HepG2 (cell line): ENCODE data around the gene NECAB2. TPM values are rescaled to one million over a fixed set of nuclear protein-coding genes. Genes with fewer than 3 reads are reported as not detected.

Experiments
- ATAC-seq: fragments of 200-7000 bp; cut with Tn5 transposase; 3 replicates; pipeline ENCODE4 v1.9.1; 2020; ENCODE audit warnings: mild to moderate bottlenecking, moderate library complexity
- BruUV-seq: library from RNA; stranded (reverse); fragments of 400-500 nt; replicated peaks from 2 replicates; lab custom pipeline; 2021; lab: Mats Ljungman, UMichigan
- CTCF ChIA-PET: fragments of 300-600 bp; formaldehyde crosslinking; extraction: SDS; loops from one replicate; lab custom pipeline; 2021; ENCODE audit warnings: low total read pairs, inconsistent platforms, low intra/inter-chr PET ratio; lab: Yijun Ruan, JAX
- POLR2A ChIA-PET: fragments of 350-600 bp; sonication (Branson Sonifier 250); formaldehyde crosslinking; loops from one replicate; lab custom pipeline; 2020; ENCODE audit warnings: antibody characterized with exemption, inconsistent platforms; lab: Yijun Ruan, JAX
- DNase-seq: peaks from one replicate; pipeline ENCODE4 v3.0.0-alpha.2; 2015; ENCODE audit warnings: low spot score
- FAIRE-seq: peaks from 3 replicates; lab custom pipeline; 2011; peaks lifted over from hg19 to GRCh38; lab: Jason Lieb, UNC
- H2AFZ ChIP-seq: one replicate; pipeline ENCODE4 v1.6.1; 2011; ENCODE audit warnings: low read length, inconsistent platforms
- H3K27ac ChIP-seq: fragments of 300-600 bp; 3 replicates; pipeline ENCODE4 v1.8.0; 2011; ENCODE audit warnings: mixed run types, mild to moderate bottlenecking, mixed read lengths, low read length, inconsistent platforms; ENCODE audit not compliant: insufficient read depth; ENCODE audit errors: extremely low read length
- H3K27me3 ChIP-seq, 2 experiments: fragments of 200-600 bp in 1 of 2; 2 replicates in 1 of 2; 3 replicates in 1 of 2; pipeline versions ENCODE4 v1.6.0 to v1.8.0; 2011; ENCODE audit warnings: low read length in 2 of 2, mild to moderate bottlenecking in 2 of 2, moderate library complexity in 2 of 2, inconsistent platforms in 1 of 2; ENCODE audit not compliant: insufficient read depth in 2 of 2, control insufficient read depth in 1 of 2
- H3K36me3 ChIP-seq, 2 experiments: fragments of 200-600 bp in 1 of 2; replicated peaks in 1 of 2; 2 replicates in 1 of 2; 3 replicates in 1 of 2; pipeline versions ENCODE4 v1.5.1 to v1.8.0; 2011; ENCODE audit warnings: low read length in 2 of 2, inconsistent platforms in 1 of 2; ENCODE audit not compliant: insufficient read depth in 2 of 2, control insufficient read depth in 1 of 2
- H3K4me1 ChIP-seq: 2 replicates; pipeline ENCODE4 v1.5.1; 2012; ENCODE audit warnings: low read length, inconsistent platforms; ENCODE audit not compliant: insufficient read depth
- H3K4me2 ChIP-seq: 2 replicates; pipeline ENCODE4 v1.6.0; 2011; ENCODE audit warnings: low read depth, low read length, inconsistent platforms
- H3K4me3 ChIP-seq, 3 experiments: fragments of 200-600 bp in 1 of 3; sonication (generic), shearing (Covaris generic) in 1 of 3; replicated peaks in 1 of 3; 2 replicates each; pipeline ENCODE4 v1.5.1; 2011 to 2016; ENCODE audit warnings: low read length in 3 of 3, inconsistent platforms in 2 of 3, low read depth in 2 of 3, mild to moderate bottlenecking in 2 of 3, control low read depth in 1 of 3, mixed read lengths in 1 of 3; ENCODE audit not compliant: insufficient read depth in 1 of 3
- H3K79me2 ChIP-seq: one replicate; pipeline ENCODE4 v1.6.1; 2011; ENCODE audit warnings: low read length, inconsistent platforms; ENCODE audit not compliant: insufficient read depth
- H3K9ac ChIP-seq: 2 replicates; pipeline ENCODE4 v1.6.0; 2011; ENCODE audit warnings: mild to moderate bottlenecking, low read depth, low read length, inconsistent platforms; ENCODE audit not compliant: insufficient read depth
- H3K9me3 ChIP-seq: 2 replicates; pipeline ENCODE4 v1.5.1; 2012; ENCODE audit warnings: mild to moderate bottlenecking, low read length
- H4K20me1 ChIP-seq: 2 replicates; pipeline ENCODE4 v1.6.0; 2011; ENCODE audit warnings: inconsistent platforms, mild to moderate bottlenecking, low read length, moderate library complexity; ENCODE audit not compliant: insufficient read depth
- DPF2 ChIP-seq: sonication (generic); formaldehyde crosslinking; IDR thresholded peaks from 2 replicates; pipeline ENCODE4 v1.4.0; 2020; ENCODE audit warnings: mild to moderate bottlenecking, low read depth, missing genetic modification reagents, borderline replicate concordance
- FOSL2 ChIP-seq: sonication (generic); formaldehyde crosslinking; IDR thresholded peaks from 2 replicates; pipeline ENCODE4 v1.4.0; 2020; ENCODE audit warnings: missing genetic modification reagents
- FOXA3 ChIP-seq: IDR thresholded peaks from 2 replicates; pipeline ENCODE4 v1.6.1; 2016; ENCODE audit warnings: missing genetic modification reagents, missing compliant biosample characterization
- JDP2 ChIP-seq: sonication (generic); formaldehyde crosslinking; IDR thresholded peaks from 2 replicates; pipeline ENCODE4 v1.8.1; 2022; ENCODE audit warnings: missing genetic modification reagents, borderline replicate concordance
- MYC ChIP-seq: sonication (generic); formaldehyde crosslinking; IDR thresholded peaks from 2 replicates; pipeline ENCODE4 v1.9.0; 2021; ENCODE audit warnings: missing genetic modification reagents, borderline replicate concordance
- NR2F6 ChIP-seq, 2 experiments: IDR thresholded peaks; 2 replicates each; pipeline ENCODE4 v1.6.1; 2016; ENCODE audit warnings: antibody characterized with exemption in 1 of 2, mild to moderate bottlenecking in 1 of 2
- TEAD3 ChIP-seq: optimal IDR thresholded peaks from 2 replicates; pipeline ENCODE3; 2016; ENCODE audit warnings: borderline replicate concordance
- ZNF430 ChIP-seq: sonication (generic); formaldehyde crosslinking; IDR thresholded peaks from 2 replicates; pipeline ENCODE4 v1.9.0; 2021; ENCODE audit warnings: mild to moderate bottlenecking, missing genetic modification reagents
- WGBS: methylation state at CpG from one replicate; pipeline ENCODE4 v1.1.6; 2017; ENCODE audit warnings: low lambda C conversion rate; 5-methylcytosine and 5-hydroxymethylcytosine counted together
- in situ Hi-C: cut with HindIII; loops from 2 replicates; pipeline ENCODE4 v1.10.0; 2017; ENCODE audit warnings: low pct_unique_long_range_greater_than_20kb; ENCODE audit not compliant: extremely low pct_ligation_motif_present
- intact Hi-C: fragments of 100-400 bp; cut with micrococcal nuclease; formaldehyde crosslinking; loops from one replicate; pipeline ENCODE4 v1.10.0; 2022; ENCODE audit not compliant: unreplicated experiment
- polyA plus RNA-seq, 8 experiments: library from polyadenylated mRNA; depleted of rRNA in 3 of 8; stranded (reverse) in 7 of 8; unstranded in 1 of 8; fragments of >200 nt; fragmentation: Illumina TruSeq in 4 of 8; extraction: Trizol in 4 of 8; gene quantifications; 2 replicates each; pipeline versions ENCODE4 v1.2.1 to v1.2.3, GENCODE V29; 2011 to 2016; ENCODE audit warnings: low read depth in 4 of 8, missing spikeins in 1 of 8, mixed read lengths in 1 of 8; ENCODE audit not compliant: insufficient read depth in 1 of 8
- total RNA-seq, 5 experiments: library from RNA; depleted of rRNA; stranded (reverse); fragments of >200 nt; fragmentation: Illumina TruSeq; extraction: Trizol; gene quantifications; 2 replicates each; pipeline ENCODE4 v1.2.3, GENCODE V29; 2016; ENCODE audit warnings: low read depth in 1 of 5
- TF ChIP-seq, protein P1 (sequence below): sonication (generic); formaldehyde crosslinking; IDR thresholded peaks from 2 replicates; pipeline ENCODE4 v1.5.1; 2020; ENCODE audit warnings: missing genetic modification reagents, mild to moderate bottlenecking, borderline replicate concordance
- TF ChIP-seq, protein P2 (sequence below): sonication (generic); formaldehyde crosslinking; IDR thresholded peaks from 2 replicates; pipeline ENCODE4 v1.4.0; 2020; ENCODE audit warnings: low read depth, mild to moderate bottlenecking, missing genetic modification reagents
- TF ChIP-seq, protein P3 (sequence below): sonication (generic); formaldehyde crosslinking; IDR thresholded peaks from 2 replicates; pipeline ENCODE4 v1.4.0; 2020; ENCODE audit warnings: low read depth, missing genetic modification reagents
- TF ChIP-seq, protein P4 (sequence below): sonication (generic); formaldehyde crosslinking; IDR thresholded peaks from 2 replicates; pipeline ENCODE4 v1.9.0; 2021; ENCODE audit warnings: missing genetic modification reagents, borderline replicate concordance

The NECAB2 gene
- total and polyA plus RNA-seq, 2 of the 13 experiments (the other 11 are each of a cell fraction or from before 2014, with no cell fraction given), result 0.21 to 0.49 TPM

DNA sequence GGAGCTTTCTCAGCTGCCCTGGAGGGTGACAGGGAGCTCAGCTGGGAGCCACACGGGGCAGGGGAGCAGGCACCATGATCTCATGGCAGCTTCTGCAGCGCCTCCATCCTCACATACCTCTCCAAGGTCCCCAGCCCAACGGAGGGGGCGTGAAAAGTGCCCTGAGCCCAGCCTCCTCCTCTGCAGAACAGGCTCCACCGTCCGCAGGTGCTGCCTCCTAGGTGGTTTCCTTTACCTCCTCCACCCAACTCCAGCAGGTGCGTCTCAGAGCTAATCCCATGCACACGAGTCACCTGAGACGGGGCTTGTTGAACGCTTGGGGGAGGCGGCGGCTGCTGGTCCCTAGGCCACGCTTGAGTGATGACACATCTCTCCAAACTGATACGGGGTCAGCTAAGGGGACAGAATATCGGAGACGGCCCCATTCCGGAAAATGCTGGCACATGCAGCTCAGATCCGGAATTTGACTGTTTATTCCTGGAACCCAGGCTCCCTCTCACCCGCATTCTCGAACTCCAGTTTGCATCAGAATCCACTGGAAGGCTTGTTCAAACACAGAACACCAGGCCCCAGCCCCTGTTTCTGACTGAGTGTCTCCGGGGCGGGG lies 74.9 kb downstream of the NECAB2 start (continued):
- TF ChIP-seq DPF2 (CRISPR knock-in tag) (no peak), FOSL2 (peak; percentile 43), ZNF430 (no peak), MYC (CRISPR knock-in tag) (peak; percentile 35; the same call in 1 of the 2 replicates)

DNA sequence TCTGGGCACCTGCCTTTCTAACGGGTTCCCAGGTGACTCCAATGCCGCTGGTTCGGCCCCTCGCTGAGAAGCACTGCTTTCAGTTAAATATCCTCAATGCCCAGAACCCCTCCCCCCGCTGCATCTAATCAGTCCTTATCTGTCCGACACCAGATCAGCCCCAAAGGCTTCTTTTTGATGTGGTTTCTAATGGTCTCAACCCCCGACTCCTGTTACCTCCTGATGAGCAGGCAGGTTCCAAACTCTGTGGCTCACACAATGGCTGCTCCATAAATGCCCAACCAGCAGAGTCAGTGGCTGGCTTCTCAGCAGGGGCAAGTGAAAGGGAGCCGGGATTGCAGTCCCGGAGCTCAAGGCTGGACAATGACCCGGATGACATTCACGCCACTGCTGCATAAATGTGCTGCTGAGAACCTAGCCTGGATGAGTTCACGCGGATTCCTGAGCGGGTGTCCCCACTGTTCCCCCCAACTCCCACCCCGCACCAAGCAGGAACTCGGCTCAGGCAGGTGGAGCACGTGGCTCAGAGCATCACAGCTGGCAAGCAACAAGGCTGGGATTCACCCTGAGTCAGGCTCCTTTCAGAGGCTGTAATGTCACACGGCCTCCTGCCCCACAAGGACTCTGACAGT lies 75.6 kb downstream of the NECAB2 start:
- WGBS, result 4% methylated on average over 18 of the region's 18 CpGs
- BruUV-seq, result no TSS peak
- peaks cover 2 to 43% of the 10 kb centered on the region in 2 experiments; a peak in 3 of 5 replicates for H3K27me3 ChIP-seq
- DNase-seq (peak; percentile 81), ATAC-seq (peak; percentile 41), FAIRE-seq (peak; percentile 77)
- H2AFZ ChIP-seq, result no peak overlapping the region
- H3K4me1 ChIP-seq, result peaks cover 32% of the 10 kb centered on the region
- peak overlapping the region in 2 of 3 experiments; percentile 19 to 47; a peak in 2 of 6 replicates for H3K4me3 ChIP-seq
- H4K20me1 ChIP-seq, result no peaks in the 10 kb centered on the region; the same call in 1 of the 2 replicates
- intact Hi-C loops, result loop anchor here (1.0 to 5.0 kb wide), 4 partner anchors 51 to 117 kb away; no protein-coding TSS in a partner anchor
- no peaks in the 10 kb centered on the region for H3K36me3 ChIP-seq
- in situ Hi-C loops, result loop anchor here (5.0 to 10.0 kb wide), 3 partner anchors 86 to 219 kb away; no protein-coding TSS in a partner anchor
- no peaks in the 10 kb centered on the region for H3K9me3 ChIP-seq
- H3K4me2 ChIP-seq, result peak overlapping the region; percentile 63
- CTCF ChIA-PET, result interaction anchor here (1.1 to 1.9 kb wide), 5 partner anchors 19 to 117 kb away, joined by 4 to 25 read pairs (median 7); partner anchors contain the start of gene NECAB2
- H3K79me2 ChIP-seq, result no peaks in the 10 kb centered on the region
- H3K9ac ChIP-seq, result no peak overlapping the region
- POLR2A ChIA-PET, result interaction anchor here (1.2 to 2.9 kb wide), 5 partner anchors 29 to 90 kb away, joined by 3 to 13 read pairs (median 4); partner anchors contain the start of gene OSGIN1
- H3K27ac ChIP-seq, result no peak overlapping the region
- TF ChIP-seq JDP2 (CRISPR knock-in tag) (no peak), FOXA3 (CRISPR knock-in tag) (no peak), NR2F6 (IDR thresholded peaks at IDR 0.05) (0 out of 2 replicates have a peak, but pooled peaks have one; percentile 17), NR2F6 (CRISPR knock-in tag; IDR thresholded peaks at IDR 0.05) (no peak), TEAD3 (CRISPR knock-in tag) (no peak)
- TF ChIP-seq, protein P1, sequence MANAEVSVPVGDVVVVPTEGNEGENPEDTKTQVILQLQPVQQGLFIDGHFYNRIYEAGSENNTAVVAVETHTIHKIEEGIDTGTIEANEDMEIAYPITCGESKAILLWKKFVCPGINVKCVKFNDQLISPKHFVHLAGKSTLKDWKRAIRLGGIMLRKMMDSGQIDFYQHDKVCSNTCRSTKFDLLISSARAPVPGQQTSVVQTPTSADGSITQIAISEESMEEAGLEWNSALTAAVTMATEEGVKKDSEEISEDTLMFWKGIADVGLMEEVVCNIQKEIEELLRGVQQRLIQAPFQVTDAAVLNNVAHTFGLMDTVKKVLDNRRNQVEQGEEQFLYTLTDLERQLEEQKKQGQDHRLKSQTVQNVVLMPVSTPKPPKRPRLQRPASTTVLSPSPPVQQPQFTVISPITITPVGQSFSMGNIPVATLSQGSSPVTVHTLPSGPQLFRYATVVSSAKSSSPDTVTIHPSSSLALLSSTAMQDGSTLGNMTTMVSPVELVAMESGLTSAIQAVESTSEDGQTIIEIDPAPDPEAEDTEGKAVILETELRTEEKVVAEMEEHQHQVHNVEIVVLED (CRISPR knock-in tag), result no peak
- TF ChIP-seq, protein P2, sequence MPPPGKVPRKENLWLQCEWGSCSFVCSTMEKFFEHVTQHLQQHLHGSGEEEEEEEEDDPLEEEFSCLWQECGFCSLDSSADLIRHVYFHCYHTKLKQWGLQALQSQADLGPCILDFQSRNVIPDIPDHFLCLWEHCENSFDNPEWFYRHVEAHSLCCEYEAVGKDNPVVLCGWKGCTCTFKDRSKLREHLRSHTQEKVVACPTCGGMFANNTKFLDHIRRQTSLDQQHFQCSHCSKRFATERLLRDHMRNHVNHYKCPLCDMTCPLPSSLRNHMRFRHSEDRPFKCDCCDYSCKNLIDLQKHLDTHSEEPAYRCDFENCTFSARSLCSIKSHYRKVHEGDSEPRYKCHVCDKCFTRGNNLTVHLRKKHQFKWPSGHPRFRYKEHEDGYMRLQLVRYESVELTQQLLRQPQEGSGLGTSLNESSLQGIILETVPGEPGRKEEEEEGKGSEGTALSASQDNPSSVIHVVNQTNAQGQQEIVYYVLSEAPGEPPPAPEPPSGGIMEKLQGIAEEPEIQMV (CRISPR knock-in tag), result no peak
- TF ChIP-seq, protein P3, sequence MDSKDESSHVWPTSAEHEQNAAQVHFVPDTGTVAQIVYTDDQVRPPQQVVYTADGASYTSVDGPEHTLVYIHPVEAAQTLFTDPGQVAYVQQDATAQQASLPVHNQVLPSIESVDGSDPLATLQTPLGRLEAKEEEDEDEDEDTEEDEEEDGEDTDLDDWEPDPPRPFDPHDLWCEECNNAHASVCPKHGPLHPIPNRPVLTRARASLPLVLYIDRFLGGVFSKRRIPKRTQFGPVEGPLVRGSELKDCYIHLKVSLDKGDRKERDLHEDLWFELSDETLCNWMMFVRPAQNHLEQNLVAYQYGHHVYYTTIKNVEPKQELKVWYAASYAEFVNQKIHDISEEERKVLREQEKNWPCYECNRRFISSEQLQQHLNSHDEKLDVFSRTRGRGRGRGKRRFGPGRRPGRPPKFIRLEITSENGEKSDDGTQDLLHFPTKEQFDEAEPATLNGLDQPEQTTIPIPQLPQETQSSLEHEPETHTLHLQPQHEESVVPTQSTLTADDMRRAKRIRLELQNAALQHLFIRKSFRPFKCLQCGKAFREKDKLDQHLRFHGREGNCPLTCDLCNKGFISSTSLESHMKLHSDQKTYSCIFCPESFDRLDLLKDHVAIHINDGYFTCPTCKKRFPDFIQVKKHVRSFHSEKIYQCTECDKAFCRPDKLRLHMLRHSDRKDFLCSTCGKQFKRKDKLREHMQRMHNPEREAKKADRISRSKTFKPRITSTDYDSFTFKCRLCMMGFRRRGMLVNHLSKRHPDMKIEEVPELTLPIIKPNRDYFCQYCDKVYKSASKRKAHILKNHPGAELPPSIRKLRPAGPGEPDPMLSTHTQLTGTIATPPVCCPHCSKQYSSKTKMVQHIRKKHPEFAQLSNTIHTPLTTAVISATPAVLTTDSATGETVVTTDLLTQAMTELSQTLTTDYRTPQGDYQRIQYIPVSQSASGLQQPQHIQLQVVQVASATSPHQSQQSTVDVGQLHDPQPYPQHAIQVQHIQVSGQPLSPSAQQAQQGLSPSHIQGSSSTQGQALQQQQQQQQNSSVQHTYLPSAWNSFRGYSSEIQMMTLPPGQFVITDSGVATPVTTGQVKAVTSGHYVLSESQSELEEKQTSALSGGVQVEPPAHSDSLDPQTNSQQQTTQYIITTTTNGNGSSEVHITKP, result no peak
- TF ChIP-seq, protein P4, sequence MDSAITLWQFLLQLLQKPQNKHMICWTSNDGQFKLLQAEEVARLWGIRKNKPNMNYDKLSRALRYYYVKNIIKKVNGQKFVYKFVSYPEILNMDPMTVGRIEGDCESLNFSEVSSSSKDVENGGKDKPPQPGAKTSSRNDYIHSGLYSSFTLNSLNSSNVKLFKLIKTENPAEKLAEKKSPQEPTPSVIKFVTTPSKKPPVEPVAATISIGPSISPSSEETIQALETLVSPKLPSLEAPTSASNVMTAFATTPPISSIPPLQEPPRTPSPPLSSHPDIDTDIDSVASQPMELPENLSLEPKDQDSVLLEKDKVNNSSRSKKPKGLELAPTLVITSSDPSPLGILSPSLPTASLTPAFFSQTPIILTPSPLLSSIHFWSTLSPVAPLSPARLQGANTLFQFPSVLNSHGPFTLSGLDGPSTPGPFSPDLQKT (CRISPR knock-in tag), result no peak
